ENCODE data around the gene P2RY4. TPM values are rescaled to one million over a fixed set of nuclear protein-coding genes. Genes with fewer than 3 reads are reported as not detected.

P2RY4 gene
- polyA plus RNA-seq, 1 donor (not counting 4 experiments of a cell fraction or from before 2014, with no cell fraction given) = not detected

GRCh38 chrX:70234355-70234754 lies 25.6 kb downstream of the P2RY4 start, which contains the start of gene AWAT1:
Gene AWAT1, plus strand, starts transcription at chrX:70234655. Its CDS starts 41 bp downstream, at chrX:70234696.
- FAIRE-seq = no peak
- TF ChIP-seq EZH2 (IDR thresholded peaks at IDR 0.05; ENCODE audit: low read length) = no peak
- no peak for TF ChIP-seq CTCF (optimal IDR thresholded peaks at IDR 0.05 in 1 of 3, IDR thresholded peaks at IDR 0.05 in 1 of 3, conservative IDR thresholded peaks at IDR 0.05 in 1 of 3; ENCODE audit: extremely low read depth in 1 of 3, insufficient read depth in 2 of 3, low read length in 3 of 3)

GRCh38 chrX:70231666-70232065 lies 28.3 kb downstream of the P2RY4 start:
- Histone ChIP-seq H3K9me1 (ENCODE audit: control insufficient read depth, extremely low read depth, insufficient read depth, low read length) (no peaks in the 10 kb centered on the region), H4K20me1 (ENCODE audit: control insufficient read depth, extremely low read depth, insufficient read depth, low read length) (no peaks in the 10 kb centered on the region), H2AFZ (ENCODE audit: control insufficient read depth, low read length) (no peak overlapping the region), H3K9ac (ENCODE audit: control insufficient read depth, extremely low read depth, insufficient read depth, low read length) (no peak overlapping the region), H3K36me3 (ENCODE audit: control insufficient read depth in 2 of 2, extremely low read depth in 1 of 2, insufficient read depth in 2 of 2, low read length in 2 of 2) (no peaks in the 10 kb centered on the region), H3K79me2 (ENCODE audit: control insufficient read depth, insufficient read depth, low read length) (no peaks in the 10 kb centered on the region), H3K4me2 (ENCODE audit: control insufficient read depth, extremely low read depth, insufficient read depth, low read depth, low read length) (no peak overlapping the region), H3K9me3 (ENCODE audit: control insufficient read depth, low read depth, low read length) (no peaks in the 10 kb centered on the region), H3K4me1 (ENCODE audit: control insufficient read depth, extremely low read depth, insufficient read depth, low read length) (no peaks in the 10 kb centered on the region), H3K27ac (ENCODE audit: control insufficient read depth, insufficient read depth, low read length) (no peak overlapping the region), H3K27me3 (ENCODE audit: control insufficient read depth, extremely low read depth, insufficient read depth, low read length) (no peaks in the 10 kb centered on the region), H3K4me3 (ENCODE audit: control insufficient read depth in 2 of 3, extremely low read depth in 1 of 3, insufficient read depth in 2 of 3, low read depth in 1 of 3, low read length in 3 of 3) (no peak overlapping the region)
- FAIRE-seq (no peak), DNase-seq (ENCODE audit: low read depth, low spot score) (no peak)
- dilution Hi-C loops (cut with MboI; ENCODE audit: extremely low pct_ligation_motif_present, low sequenced_read_pairs) = no loop called here
- TF ChIP-seq EZH2 (IDR thresholded peaks at IDR 0.05; ENCODE audit: low read length) (no peak), CTCF (optimal IDR thresholded peaks at IDR 0.05 in 1 of 3, IDR thresholded peaks at IDR 0.05 in 1 of 3, conservative IDR thresholded peaks at IDR 0.05 in 1 of 3; ENCODE audit: extremely low read depth in 1 of 3, insufficient read depth in 2 of 3, low read length in 3 of 3) (no peak)

More at GRCh38 chrX:70234355-70234754, 25.6 kb downstream of the P2RY4 start, which contains the start of gene AWAT1:
- no peak for DNase-seq (ENCODE audit: low read depth, low spot score)
- H4K20me1 ChIP-seq (ENCODE audit: control insufficient read depth, extremely low read depth, insufficient read depth, low read length) = no peaks in the 10 kb centered on the region
- no peak within 1 kb of the TSS for H3K4me3 ChIP-seq (ENCODE audit: control insufficient read depth in 2 of 3, extremely low read depth in 1 of 3, insufficient read depth in 2 of 3, low read depth in 1 of 3, low read length in 3 of 3)
- peaks cover 5% of the 10 kb centered on the region for H3K4me1 ChIP-seq (ENCODE audit: control insufficient read depth, extremely low read depth, insufficient read depth, low read length)
- H3K27me3 ChIP-seq (ENCODE audit: control insufficient read depth, extremely low read depth, insufficient read depth, low read length) = no peaks in the 10 kb centered on the region
- H3K9me1 ChIP-seq (ENCODE audit: control insufficient read depth, extremely low read depth, insufficient read depth, low read length) = no peaks in the 10 kb centered on the region
- H3K9ac ChIP-seq (ENCODE audit: control insufficient read depth, extremely low read depth, insufficient read depth, low read length) = no peak within 1 kb of the TSS
- no peaks in the 10 kb centered on the region for H3K79me2 ChIP-seq (ENCODE audit: control insufficient read depth, insufficient read depth, low read length)
- H3K27ac ChIP-seq (ENCODE audit: control insufficient read depth, insufficient read depth, low read length) = no peak within 1 kb of the TSS
- H2AFZ ChIP-seq (ENCODE audit: control insufficient read depth, low read length) = no peak within 1 kb of the TSS
- H3K9me3 ChIP-seq (ENCODE audit: control insufficient read depth, low read depth, low read length) = no peaks in the 10 kb centered on the region
- no peak within 1 kb of the TSS for H3K4me2 ChIP-seq (ENCODE audit: control insufficient read depth, extremely low read depth, insufficient read depth, low read depth, low read length)
- dilution Hi-C loops (cut with MboI; ENCODE audit: extremely low pct_ligation_motif_present, low sequenced_read_pairs) = no loop called here
- no peaks in the 10 kb centered on the region for H3K36me3 ChIP-seq (ENCODE audit: control insufficient read depth in 2 of 2, extremely low read depth in 1 of 2, insufficient read depth in 2 of 2, low read length in 2 of 2)
